ENCODE measurements around the gene ARFGAP3.

ARFGAP3 gene

GRCh38 chr22:42825796-42826195 lies 31.3 kb downstream of the ARFGAP3 start:
- no peak for DNase-seq (ENCODE audit: low read depth in 1 of 2, low spot score in 1 of 2)

DNA sequence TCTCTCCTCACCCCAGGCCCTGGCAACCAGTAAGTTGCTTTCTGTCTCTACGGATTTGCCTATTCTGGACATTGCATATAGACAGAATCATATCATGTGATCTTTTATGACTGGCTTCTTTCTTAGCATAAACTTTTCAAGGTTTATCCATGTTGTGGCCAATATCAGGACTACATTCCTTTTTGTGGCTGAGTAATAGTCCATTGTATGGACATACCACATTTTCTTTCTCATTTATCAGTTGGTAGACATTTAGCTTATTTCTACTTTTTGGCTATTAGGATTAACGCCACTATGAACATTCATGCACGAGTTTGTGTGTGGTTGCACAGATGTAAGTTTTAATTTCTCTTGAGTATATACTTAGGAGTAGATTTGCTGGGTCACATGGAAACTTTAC lies 35.7 kb downstream of the ARFGAP3 start:
- no peak for DNase-seq (ENCODE audit: low read depth in 1 of 2, low spot score in 1 of 2)

DNA sequence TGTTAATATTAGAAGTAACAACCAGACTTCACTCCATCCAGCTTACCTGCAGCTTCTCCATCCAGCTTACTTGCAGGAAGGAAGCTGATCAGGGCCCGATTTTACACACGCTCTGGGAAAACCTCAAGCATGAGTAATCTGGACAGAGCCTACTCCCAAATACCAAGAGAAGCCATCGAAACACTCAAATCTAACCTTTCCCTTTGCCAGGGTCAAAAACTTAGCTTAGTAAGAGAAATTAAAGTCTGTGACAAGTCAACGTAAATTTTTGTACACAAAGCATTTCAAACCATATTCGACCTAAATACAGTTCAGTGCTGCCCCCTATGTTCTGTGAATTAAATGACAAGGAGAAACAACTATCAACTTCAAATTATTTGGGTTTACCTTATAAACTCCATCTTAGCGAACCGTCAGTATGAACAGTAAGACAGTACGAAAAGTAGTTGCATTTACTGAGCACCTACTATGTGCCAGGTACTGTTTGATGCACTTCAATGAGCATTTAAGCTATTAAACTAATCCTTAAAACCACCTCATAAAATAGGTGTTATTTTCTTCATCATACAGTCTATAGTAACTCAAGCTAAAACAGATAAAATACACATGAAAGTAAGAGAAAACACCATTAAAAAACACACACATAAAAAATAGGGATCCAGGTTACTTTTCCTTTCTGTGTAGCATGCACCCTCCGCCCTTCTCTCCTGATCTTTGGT lies 36.9 kb downstream of the ARFGAP3 start:
- DNase-seq (ENCODE audit: low read depth in 1 of 2, low spot score in 1 of 2), result no peak

GRCh38 chr22:42819412-42820044 lies 37.5 kb downstream of the ARFGAP3 start:
- DNase-seq (ENCODE audit: low read depth in 1 of 2, low spot score in 1 of 2), result no peak

GRCh38 chr22:42817556-42817955 lies 39.5 kb downstream of the ARFGAP3 start:
- DNase-seq (ENCODE audit: low read depth in 1 of 2, low spot score in 1 of 2), result no peak

GRCh38 chr22:42816336-42816735 lies 40.7 kb downstream of the ARFGAP3 start:
- DNase-seq (ENCODE audit: low read depth in 1 of 2, low spot score in 1 of 2), result no peak

DNA sequence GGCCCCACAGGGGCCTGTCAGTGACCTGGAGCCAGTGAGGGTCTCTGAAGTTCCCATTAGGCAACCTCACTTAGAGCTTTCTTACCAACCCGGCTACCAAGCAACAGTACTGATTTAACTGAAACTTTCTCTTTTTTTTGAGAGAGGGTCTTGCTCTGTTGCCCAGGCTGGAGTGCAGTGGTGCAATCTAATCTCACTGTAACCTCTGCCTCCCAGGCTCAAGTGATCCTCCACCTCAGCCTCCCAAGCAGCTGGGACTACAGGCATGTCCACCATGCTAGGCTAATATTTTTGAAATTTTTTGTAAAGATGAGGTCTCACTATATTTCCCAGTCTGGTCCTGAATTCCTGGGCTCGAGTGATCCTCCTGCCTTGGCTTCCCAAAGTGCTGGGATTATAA lies 42.5 kb downstream of the ARFGAP3 start:
- DNase-seq (ENCODE audit: low read depth in 1 of 2, low spot score in 1 of 2), result no peak

DNA sequence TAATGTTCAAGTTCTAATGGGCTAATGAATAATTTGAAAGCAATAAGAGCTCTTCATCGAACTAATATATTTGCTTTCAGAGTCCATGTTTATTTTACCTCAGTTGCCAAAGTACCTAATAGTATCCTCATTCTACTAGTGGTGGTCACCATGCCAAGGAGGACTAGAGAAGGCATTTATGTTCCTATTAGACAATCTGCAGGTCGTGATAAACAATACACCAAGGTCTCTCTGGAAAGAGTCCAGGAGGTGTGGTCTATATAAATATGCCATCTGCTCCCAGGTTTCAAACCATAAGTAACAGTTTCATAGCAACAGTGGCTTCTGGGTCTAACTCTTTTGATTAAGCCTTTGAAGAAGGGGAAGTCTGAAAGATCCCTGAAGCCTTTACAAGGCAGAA lies 42.9 kb downstream of the ARFGAP3 start:
- no peak for DNase-seq (ENCODE audit: low read depth in 1 of 2, low spot score in 1 of 2)

DNA sequence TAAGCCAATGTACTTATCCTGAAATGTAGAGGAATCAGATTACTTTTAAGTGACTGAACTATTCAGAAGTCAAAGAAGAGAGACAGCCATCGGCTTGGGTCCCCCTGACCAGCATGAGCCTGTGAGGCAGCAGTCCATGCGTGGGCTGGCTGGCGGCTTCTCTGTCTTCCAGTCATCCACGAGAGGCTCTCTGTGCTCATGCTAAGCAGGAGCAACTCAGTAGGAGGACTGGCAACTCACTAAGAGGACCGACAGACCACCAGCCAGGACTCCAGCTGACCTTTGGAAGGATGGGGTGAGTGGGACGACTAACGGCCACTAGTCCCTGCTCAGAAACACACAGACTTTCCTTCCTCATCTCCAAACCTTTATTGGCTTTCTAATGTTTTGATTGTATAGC lies 43.6 kb downstream of the ARFGAP3 start:
- no peak for DNase-seq (ENCODE audit: low read depth in 1 of 2, low spot score in 1 of 2)

DNA sequence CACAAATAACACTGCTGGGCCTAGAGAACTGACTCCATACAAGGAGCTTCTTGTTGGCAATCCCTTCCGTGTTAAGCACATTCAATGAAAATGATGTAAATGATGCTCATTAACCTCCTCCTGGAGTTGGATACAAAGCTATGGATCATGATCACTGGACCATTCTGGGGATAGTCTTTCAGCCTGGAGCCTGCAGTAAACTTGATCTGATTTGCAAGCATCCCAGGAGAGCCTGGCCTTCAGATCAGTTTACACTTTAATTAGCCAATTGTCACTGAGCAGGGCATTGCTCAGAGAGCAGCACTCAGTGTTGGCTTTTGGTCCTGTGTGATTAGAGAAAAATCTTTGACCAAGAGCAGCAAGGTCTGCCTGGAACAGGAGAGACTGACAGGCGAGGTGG lies 45.6 kb downstream of the ARFGAP3 start:
- no peak for DNase-seq (ENCODE audit: low read depth in 1 of 2, low spot score in 1 of 2)

DNA sequence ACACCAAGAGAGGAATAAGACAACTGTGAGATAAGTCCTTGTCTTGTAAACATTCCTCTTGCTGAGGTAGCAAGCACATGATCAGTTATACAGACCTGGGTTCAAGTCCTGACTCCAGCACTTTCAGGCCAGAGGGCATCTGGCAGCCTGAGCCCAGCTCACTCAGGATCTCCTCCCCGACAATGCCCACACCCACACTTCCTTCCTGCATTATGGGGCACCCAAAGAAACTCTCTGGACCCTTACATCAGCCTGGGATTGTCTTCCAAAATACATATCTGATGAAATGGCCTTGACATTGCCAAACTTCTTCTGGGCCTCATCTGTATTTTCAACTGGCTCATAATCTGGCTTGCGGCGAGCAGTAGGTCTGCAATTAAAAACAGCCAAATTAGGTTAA lies 48.6 kb downstream of the ARFGAP3 start:
- no peak for DNase-seq (ENCODE audit: low read depth in 1 of 2, low spot score in 1 of 2)

DNA sequence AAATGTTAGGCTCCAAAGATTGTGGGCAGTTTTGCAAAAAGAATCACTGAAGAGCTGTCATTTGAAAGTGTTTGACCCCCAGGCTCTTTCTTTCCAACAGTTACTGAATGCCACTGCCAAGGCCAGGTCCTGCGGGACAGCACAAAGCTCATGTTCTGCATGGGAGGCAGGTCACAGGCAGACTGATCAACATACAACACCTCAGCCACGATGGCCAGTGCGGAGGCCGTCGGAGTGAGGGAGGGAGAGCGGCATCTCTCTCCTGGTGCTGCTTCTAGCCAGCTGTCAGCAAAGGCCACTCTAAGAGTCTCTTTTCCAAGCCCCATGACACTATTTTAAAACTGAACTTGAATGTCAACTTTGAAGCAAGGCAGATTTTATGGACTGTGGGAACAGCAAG lies 49.9 kb downstream of the ARFGAP3 start:
- DNase-seq (ENCODE audit: low read depth in 1 of 2, low spot score in 1 of 2), result no peak

- no peak for DNase-seq (ENCODE audit: low read depth in 1 of 2, low spot score in 1 of 2)
Observed at GRCh38 chr22:42805998-42806830, 50.9 kb downstream of the ARFGAP3 start.

DNA sequence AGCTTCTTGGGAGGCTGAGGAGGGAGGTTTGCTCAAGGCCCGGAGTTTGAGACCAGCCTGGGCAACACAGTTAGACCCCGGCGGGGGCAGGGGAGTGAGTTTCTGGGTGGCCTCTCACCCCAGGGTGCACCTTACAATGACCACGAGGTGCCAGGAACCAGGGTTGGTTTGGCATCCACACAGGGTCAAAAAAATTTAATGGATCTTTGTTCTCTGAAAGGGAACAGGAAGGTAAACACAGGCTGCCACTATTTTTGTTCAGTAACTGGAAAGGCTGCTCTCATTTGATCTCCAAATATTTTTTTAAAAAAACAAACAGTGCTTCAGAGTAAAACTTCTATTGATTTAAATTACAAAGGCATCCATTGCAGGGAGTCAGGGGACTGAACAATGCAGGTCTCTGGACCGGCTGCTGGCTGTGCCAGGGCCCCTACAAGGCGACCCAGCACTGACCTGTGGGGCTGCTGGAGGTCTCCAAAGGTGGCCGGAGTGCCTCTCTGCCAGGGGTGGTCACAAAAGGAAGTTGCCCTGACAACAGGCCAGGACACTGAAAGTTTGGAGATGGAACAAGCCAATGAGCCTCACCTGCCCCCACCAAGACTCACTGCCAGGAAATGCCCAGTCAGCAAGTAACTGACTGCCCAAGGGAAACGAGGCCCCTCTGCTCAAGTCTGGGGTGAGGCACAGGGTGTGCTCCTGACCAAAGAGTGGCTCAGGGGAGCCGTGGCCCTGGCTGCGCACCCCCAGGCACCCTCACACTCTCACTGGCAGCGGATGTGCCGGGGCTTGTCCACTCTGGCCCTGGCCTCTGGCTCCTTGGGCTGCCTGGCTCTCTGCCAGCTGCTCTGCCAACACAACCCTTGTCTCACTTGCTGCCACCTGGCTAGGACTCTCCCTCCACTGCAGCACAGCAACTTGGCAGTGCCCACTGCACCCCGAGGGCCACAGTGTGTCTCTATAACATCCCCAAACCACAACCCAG lies 51.8 kb downstream of the ARFGAP3 start:
- no peak for DNase-seq (ENCODE audit: low read depth in 1 of 2, low spot score in 1 of 2)

- DNase-seq (ENCODE audit: low read depth in 1 of 2, low spot score in 1 of 2), result no peak
Observed at GRCh38 chr22:42803389-42803788, 53.7 kb downstream of the ARFGAP3 start.

- no peak for DNase-seq (ENCODE audit: low read depth in 1 of 2, low spot score in 1 of 2)
Observed at GRCh38 chr22:42801252-42802080, 55.6 kb downstream of the ARFGAP3 start.

- no peak for DNase-seq (ENCODE audit: low read depth in 1 of 2, low spot score in 1 of 2)
Observed at GRCh38 chr22:42800451-42801251, 56.4 kb downstream of the ARFGAP3 start.

GRCh38 chr22:42799461-42800405 lies 57.3 kb downstream of the ARFGAP3 start:
- DNase-seq (ENCODE audit: low read depth in 1 of 2, low spot score in 1 of 2), result no peak

Measured in activated CD4-positive, alpha-beta T cell treated with anti-CD3 and anti-CD28 coated beads, Interleukin-2, amount 50 U/mL, for 24 hours (primary cell).